GM12878 (cell line): ENCODE results near the gene TMEM132D.

Source experiments
- SMARCA5 ChIP-seq: fragments of 450-650 bp; IDR thresholded peaks from 2 replicates; pipeline ENCODE4 v1.6.1; 2017; ENCODE audit warnings: mild to moderate bottlenecking
- STAT3 ChIP-seq: IDR thresholded peaks from 2 replicates; pipeline ENCODE4 v1.6.1; 2011; ENCODE audit warnings: low read depth, low read length, improper control_type of control experiment
- ZBTB11 ChIP-seq: fragments of 450-650 bp; formaldehyde crosslinking; IDR thresholded peaks from 2 replicates; pipeline ENCODE4 v1.5.0; 2022; ENCODE audit warnings: mild to moderate bottlenecking, missing genetic modification characterization

GRCh38 chr12:129063600-129063999 lies 840.2 kb downstream of the TMEM132D start:
- TF ChIP-seq ZBTB11 (CRISPR knock-in tag), result no peak
- TF ChIP-seq SMARCA5, result no peak
- TF ChIP-seq STAT3, result no peak
